H1 (cell line): ENCODE results near the gene CYP39A1. TPM values are rescaled to one million over a fixed set of nuclear protein-coding genes. Genes with fewer than 3 reads are reported as not detected.

Experiments
- CTCF ChIA-PET: fragments of 300-600 bp; sonication (Branson Sonifier 250); formaldehyde crosslinking; loops from one replicate; lab custom pipeline; 2021; ENCODE audit not compliant: partially characterized antibody; lab: Charles Lee
- POLR2A ChIA-PET: fragments of 300-600 bp; sonication (Branson Sonifier 250); formaldehyde crosslinking; loops from one replicate; lab custom pipeline; 2021; ENCODE audit warnings: inconsistent platforms; ENCODE audit not compliant: partially characterized antibody; lab: Charles Lee
- DNase-seq, 2 experiments: peaks; one replicate each; pipeline versions ENCODE4 v3.0.0 to v3.0.0-alpha.2; 2010 to 2022; ENCODE audit warnings: low spot score in 2 of 2, low read depth in 1 of 2, mixed read lengths in 1 of 2
- FAIRE-seq: peaks from 2 replicates; lab custom pipeline; 2011; peaks lifted over from hg19 to GRCh38; lab: Jason Lieb, UNC
- H2AFZ ChIP-seq: 2 replicates; pipeline ENCODE4 v1.8.1; 2012; ENCODE audit warnings: low read length, inconsistent platforms
- H2AK5ac ChIP-seq: 2 replicates; pipeline ENCODE4 v1.6.1; 2013; ENCODE audit warnings: low read depth, low read length
- H2BK120ac ChIP-seq: replicated peaks from 2 replicates; pipeline ENCODE3; 2013; ENCODE audit warnings: low read depth, low read length, inconsistent platforms
- H2BK12ac ChIP-seq: 2 replicates; pipeline ENCODE4 v1.6.1; 2013; ENCODE audit warnings: low read depth, low read length
- H2BK15ac ChIP-seq: 2 replicates; pipeline ENCODE4 v1.6.1; 2013; ENCODE audit warnings: low read length
- H2BK20ac ChIP-seq: 2 replicates; pipeline ENCODE4 v1.6.1; 2013; ENCODE audit warnings: low read length
- H2BK5ac ChIP-seq: 2 replicates; pipeline ENCODE4 v1.6.1; 2013; ENCODE audit warnings: low read depth, low read length
- H3K14ac ChIP-seq: 2 replicates; pipeline ENCODE4 v1.6.1; 2013; ENCODE audit warnings: inconsistent platforms; ENCODE audit not compliant: insufficient read length
- H3K18ac ChIP-seq: 2 replicates; pipeline ENCODE4 v1.6.1; 2013; ENCODE audit warnings: low read length; ENCODE audit errors: extremely low read depth
- H3K23ac ChIP-seq: 2 replicates; pipeline ENCODE4 v1.6.1; 2013; ENCODE audit warnings: inconsistent platforms; ENCODE audit not compliant: insufficient read length
- H3K23me2 ChIP-seq: 2 replicates; pipeline ENCODE4 v1.6.1; 2013; ENCODE audit warnings: low read depth, low read length
- H3K27ac ChIP-seq: 2 replicates; pipeline ENCODE4 v1.6.1; 2011; ENCODE audit warnings: low read depth, low read length, inconsistent platforms
- H3K27me3 ChIP-seq, 4 experiments: replicated peaks in 1 of 4; 1 replicate in 1 of 4; 2 replicates in 3 of 4; pipeline versions ENCODE4 v1.6.1 to v1.8.1; 2011 to 2013; ENCODE audit warnings: low read length in 3 of 4, mild to moderate bottlenecking in 3 of 4, inconsistent platforms in 2 of 4, mixed read lengths in 2 of 4, moderate library complexity in 1 of 4; ENCODE audit not compliant: control insufficient read depth in 3 of 4, insufficient read depth in 3 of 4; ENCODE audit errors: extremely low read depth in 1 of 4
- H3K36me3 ChIP-seq, 4 experiments: 2 replicates each; pipeline versions ENCODE4 v1.6.1 to v1.8.1; 2011 to 2013; ENCODE audit warnings: mild to moderate bottlenecking in 4 of 4, low read length in 3 of 4, moderate library complexity in 2 of 4, control low read depth in 1 of 4, inconsistent platforms in 1 of 4; ENCODE audit not compliant: insufficient read depth in 4 of 4, control insufficient read depth in 2 of 4
- H3K4ac ChIP-seq: replicated peaks from 2 replicates; pipeline ENCODE3; 2013; ENCODE audit warnings: low read length, low read depth, mixed read lengths, inconsistent platforms; ENCODE audit not compliant: insufficient read length
- H3K4me1 ChIP-seq, 4 experiments: replicated peaks in 1 of 4; 1 replicate in 1 of 4; 2 replicates in 3 of 4; pipeline versions ENCODE4 v1.6.1 to v1.8.1; 2011 to 2013; ENCODE audit warnings: low read length in 3 of 4, inconsistent platforms in 2 of 4, mixed read lengths in 1 of 4; ENCODE audit not compliant: insufficient read depth in 4 of 4, control insufficient read depth in 3 of 4
- H3K4me2 ChIP-seq, 2 experiments: 2 replicates each; pipeline versions ENCODE4 v1.6.1 to v1.8.1; 2011 to 2013; ENCODE audit warnings: low read depth in 2 of 2, low read length in 2 of 2, control low read depth in 1 of 2, inconsistent platforms in 1 of 2, mild to moderate bottlenecking in 1 of 2; ENCODE audit not compliant: insufficient read depth in 1 of 2
- H3K4me3 ChIP-seq, 4 experiments: fragments of 200-600, 300-600 bp in 1 of 4; sonication (generic), shearing (Covaris generic), sonication (Bioruptor Twin) in 1 of 4; 2 replicates each; pipeline versions ENCODE4 v1.5.1 to v1.8.1; 2011 to 2016; ENCODE audit warnings: low read length in 4 of 4, low read depth in 3 of 4, control low read depth in 2 of 4, inconsistent platforms in 2 of 4, mild to moderate bottlenecking in 2 of 4, mixed read lengths in 1 of 4, moderate library complexity in 1 of 4; ENCODE audit not compliant: insufficient read depth in 2 of 4; ENCODE audit errors: extremely low read depth in 1 of 4
- H3K56ac ChIP-seq: replicated peaks from 2 replicates; pipeline ENCODE3; 2013; ENCODE audit warnings: low read depth, mild to moderate bottlenecking, mixed read lengths, low read length, inconsistent platforms; ENCODE audit not compliant: insufficient read length
- H3K79me1 ChIP-seq: 2 replicates; pipeline ENCODE4 v1.6.1; 2013; ENCODE audit warnings: low read depth, low read length, control low read depth
- H3K79me2 ChIP-seq, 2 experiments: 2 replicates each; pipeline versions ENCODE4 v1.6.1 to v1.8.1; 2012 to 2013; ENCODE audit warnings: low read length in 2 of 2, mild to moderate bottlenecking in 2 of 2, inconsistent platforms in 1 of 2; ENCODE audit not compliant: insufficient read depth in 2 of 2, control insufficient read depth in 1 of 2
- H3K9ac ChIP-seq, 4 experiments: replicated peaks in 1 of 4; 1 replicate in 1 of 4; 2 replicates in 3 of 4; pipeline versions ENCODE4 v1.6.1 to v1.8.1; 2011 to 2013; ENCODE audit warnings: low read depth in 3 of 4, low read length in 3 of 4, control low read depth in 2 of 4, mild to moderate bottlenecking in 2 of 4, moderate library complexity in 2 of 4, inconsistent platforms in 1 of 4; ENCODE audit errors: extremely low read depth in 1 of 4
- H3K9me3 ChIP-seq, 2 experiments: 2 replicates each; pipeline versions ENCODE4 v1.6.1 to v1.8.1; 2012 to 2013; ENCODE audit warnings: mild to moderate bottlenecking in 2 of 2, moderate library complexity in 2 of 2, control low read depth in 1 of 2, inconsistent platforms in 1 of 2, low read depth in 1 of 2, low read length in 1 of 2, mixed read lengths in 1 of 2; ENCODE audit not compliant: insufficient read depth in 2 of 2
- H4K20me1 ChIP-seq, 2 experiments: replicated peaks in 1 of 2; 2 replicates each; pipeline versions ENCODE3 to v1.8.1; 2011 to 2013; ENCODE audit warnings: inconsistent platforms in 2 of 2, low read length in 2 of 2, mild to moderate bottlenecking in 1 of 2; ENCODE audit not compliant: insufficient read depth in 2 of 2, control insufficient read depth in 1 of 2
- H4K5ac ChIP-seq: 2 replicates; pipeline ENCODE4 v1.6.1; 2013; ENCODE audit warnings: low read length, low read depth, mixed read lengths, inconsistent platforms; ENCODE audit not compliant: insufficient read length
- H4K8ac ChIP-seq: 2 replicates; pipeline ENCODE4 v1.8.0; 2013; ENCODE audit warnings: mild to moderate bottlenecking, moderate library complexity, low read length, inconsistent platforms; ENCODE audit not compliant: insufficient read depth; ENCODE audit errors: extremely low read depth
- H4K91ac ChIP-seq: replicated peaks from 2 replicates; pipeline ENCODE3; 2013; ENCODE audit warnings: low read length, mixed read lengths, inconsistent platforms; ENCODE audit not compliant: insufficient read length
- BRCA1 ChIP-seq: IDR thresholded peaks from 2 replicates; pipeline ENCODE4 v1.6.1; 2012; ENCODE audit warnings: low read depth, low read length, improper control_type of control experiment
- CREB1 ChIP-seq: IDR thresholded peaks from 2 replicates; pipeline ENCODE4 v1.6.1; 2012; ENCODE audit warnings: inconsistent platforms
- EP300 ChIP-seq, 2 experiments: IDR thresholded peaks; 1 replicate in 1 of 2; 2 replicates in 1 of 2; pipeline ENCODE4 v1.6.1; 2011 to 2012; ENCODE audit warnings: low read depth in 2 of 2, low read length in 2 of 2, mild to moderate bottlenecking in 2 of 2, borderline replicate concordance in 1 of 2, inconsistent platforms in 1 of 2, moderate library complexity in 1 of 2
- GABPA ChIP-seq: IDR thresholded peaks from 2 replicates; pipeline ENCODE4 v1.6.1; 2011; ENCODE audit warnings: mild to moderate bottlenecking, low read length, moderate library complexity, borderline replicate concordance; ENCODE audit not compliant: insufficient read depth
- JUN ChIP-seq: IDR thresholded peaks from 2 replicates; pipeline ENCODE4 v1.6.1; 2011; ENCODE audit warnings: low read depth, mild to moderate bottlenecking, improper control_type of control experiment, low read length
- NANOG ChIP-seq: IDR thresholded peaks from 2 replicates; pipeline ENCODE4 v1.6.1; 2011; ENCODE audit warnings: low read length, low read depth, mild to moderate bottlenecking, inconsistent platforms; ENCODE audit not compliant: insufficient read depth, poor library complexity, severe bottlenecking
- NRF1 ChIP-seq: IDR thresholded peaks from 2 replicates; pipeline ENCODE4 v1.6.1; 2011; ENCODE audit warnings: mild to moderate bottlenecking, low read depth, low read length, improper control_type of control experiment
- POLR2A ChIP-seq, 2 experiments: IDR thresholded peaks; 1 replicate in 1 of 2; 2 replicates in 1 of 2; pipeline ENCODE4 v1.6.1; 2011; ENCODE audit warnings: low read depth in 2 of 2, low read length in 2 of 2, mild to moderate bottlenecking in 2 of 2; ENCODE audit errors: control extremely low read depth in 1 of 2
- RXRA ChIP-seq: IDR thresholded peaks from 2 replicates; pipeline ENCODE4 v1.6.1; 2011; ENCODE audit warnings: low read depth, mild to moderate bottlenecking, low read length, moderate library complexity; ENCODE audit not compliant: insufficient read depth
- SIN3A ChIP-seq, 2 experiments: IDR thresholded peaks in 1 of 2; conservative IDR thresholded peaks in 1 of 2; 2 replicates each; pipeline ENCODE4 v1.6.1; 2011 to 2012; ENCODE audit warnings: low read length in 2 of 2, improper control_type of control experiment in 1 of 2, low read depth in 1 of 2, mild to moderate bottlenecking in 1 of 2
- SIRT6 ChIP-seq: IDR thresholded peaks from one replicate; pipeline ENCODE4 v1.7.1; 2012; ENCODE audit warnings: low read length, inconsistent platforms
- SIX5 ChIP-seq: IDR thresholded peaks from 2 replicates; pipeline ENCODE4 v1.6.1; 2011; ENCODE audit warnings: mild to moderate bottlenecking, low read depth, low read length
- SP1 ChIP-seq: IDR thresholded peaks from 2 replicates; pipeline ENCODE4 v1.6.1; 2011; ENCODE audit warnings: low read depth, low read length
- TAF1 ChIP-seq: IDR thresholded peaks from 2 replicates; pipeline ENCODE4 v1.6.1; 2011; ENCODE audit warnings: mild to moderate bottlenecking, low read depth, low read length
- TCF12 ChIP-seq: IDR thresholded peaks from 2 replicates; pipeline ENCODE4 v1.6.1; 2011; ENCODE audit warnings: low read depth, mild to moderate bottlenecking, low read length
- WGBS, 2 experiments: shearing (Covaris generic) in 1 of 2; methylation state at CpG; one replicate each; pipeline versions ENCODE4 v1.1.6 to v1.1.7; 2013 to 2015; ENCODE audit warnings: low lambda C conversion rate in 2 of 2, mixed read lengths in 2 of 2, inconsistent platforms in 1 of 2, low coverage in 1 of 2, missing lambda C conversion rate in 1 of 2; ENCODE audit not compliant: insufficient replicate concordance in 2 of 2, insufficient coverage in 1 of 2, insufficient read length in 1 of 2; ENCODE audit errors: extremely low coverage in 1 of 2, missing lambda C conversion rate in 1 of 2; 5-methylcytosine and 5-hydroxymethylcytosine counted together
- polyA plus RNA-seq, 7 experiments: library from polyadenylated mRNA; depleted of rRNA in 3 of 7; stranded (reverse) in 5 of 7; unstranded in 2 of 7; fragments of >200 nt in 5 of 7; fragments of 200-250 nt in 2 of 7; gene quantifications; 1 replicate in 5 of 7; 2 replicates in 1 of 7; 4 replicates in 1 of 7; pipeline versions ENCODE4 v1.2.1 to v1.2.3, GENCODE V29; 2011 to 2013; ENCODE audit warnings: missing spikeins in 2 of 7, mixed read lengths in 2 of 7
- total RNA-seq: library from RNA; stranded (reverse); fragmentation: NEBNext Ultra II Directional; extraction: Animal tissue kit (Norgen Biotek cat#: 25700); gene quantifications from 2 replicates; pipeline ENCODE4 v1.2.1, GENCODE V29; 2021

CYP39A1 gene
- total and polyA plus RNA-seq, 2 of the 8 experiments (the other 6 are each of a cell fraction or from before 2014, with no cell fraction given) = 0.71 to 2.4 TPM

DNA sequence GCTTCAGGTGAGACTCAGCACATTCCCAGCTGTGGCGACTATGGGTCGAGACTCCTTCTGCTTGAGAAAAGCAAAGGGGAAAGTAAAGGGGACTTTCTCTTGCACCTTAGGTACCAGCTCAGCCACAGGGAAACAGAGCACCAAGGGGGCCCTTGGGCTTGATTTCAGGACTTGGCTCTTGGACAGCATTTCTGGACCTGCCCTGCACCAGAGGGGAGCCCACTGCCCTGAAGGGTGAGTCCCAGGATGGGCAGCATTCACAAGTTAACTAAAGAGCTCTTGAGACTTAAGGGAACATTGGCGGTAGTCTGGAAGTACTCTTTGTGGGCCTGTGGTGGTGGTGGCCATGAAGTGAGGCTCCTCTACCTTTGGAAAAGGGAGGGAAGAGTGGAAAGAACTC is 111.1 kb downstream of the CYP39A1 start:
- H4K91ac ChIP-seq = no peak overlapping the region
- no peak overlapping the region for H2BK15ac ChIP-seq
- no peaks in the 10 kb centered on the region for H3K79me2 ChIP-seq
- no peaks in the 10 kb centered on the region for H3K79me1 ChIP-seq
- H3K4me2 ChIP-seq = no peak overlapping the region
- no peak overlapping the region for H2BK20ac ChIP-seq
- H3K23ac ChIP-seq = no peak overlapping the region
- H3K27me3 ChIP-seq = no peaks in the 10 kb centered on the region
- H3K36me3 ChIP-seq = no peaks in the 10 kb centered on the region
- DNase-seq = no peak
- H2BK120ac ChIP-seq = no peak overlapping the region
- 0 out of 4 replicates have a peak, but pooled peaks cover 0 to 2% of the 10 kb centered on the region in 2 experiments for H3K9me3 ChIP-seq
- TF ChIP-seq SP1 (no peak), SIX5 (no peak), SIRT6 (no peak), NANOG (no peak), TAF1 (no peak), NRF1 (no peak), SIN3A (conservative IDR thresholded peaks at IDR 0.05 in 1 of 2, IDR thresholded peaks at IDR 0.05 in 1 of 2; ENCODE audit: low read depth in 1 of 2, low read length in 2 of 2) (no peak), CREB1 (no peak), JUN (no peak), TCF12 (no peak), GABPA (no peak), EP300 (IDR thresholded peaks at IDR 0.05; ENCODE audit: borderline replicate concordance in 1 of 2, low read depth in 2 of 2, low read length in 2 of 2) (no peak), BRCA1 (no peak), RXRA (no peak), POLR2A (IDR thresholded peaks at IDR 0.05; ENCODE audit: control extremely low read depth in 1 of 2, low read depth in 2 of 2, low read length in 2 of 2) (no peak)
- no peak overlapping the region for H3K14ac ChIP-seq
- no peak overlapping the region for H3K4me3 ChIP-seq
- no peak overlapping the region for H2BK12ac ChIP-seq
- no peak overlapping the region for H4K5ac ChIP-seq
- H2AK5ac ChIP-seq = no peak overlapping the region
- POLR2A ChIA-PET = no interaction called here
- H3K9ac ChIP-seq = no peak overlapping the region
- peaks cover 0 to 4% (median 2%) of the 10 kb centered on the region in 4 experiments; a peak in 2 of 7 replicates for H3K4me1 ChIP-seq
- 89% methylated on average over 3 of the region's 3 CpGs; no CpG with 5 or more reads in 1 of the 2 experiments for WGBS, 2 experiments
- H4K20me1 ChIP-seq = no peaks in the 10 kb centered on the region
- no peak overlapping the region for H3K56ac ChIP-seq
- H3K18ac ChIP-seq = no peak overlapping the region
- H3K27ac ChIP-seq = no peak overlapping the region
- CTCF ChIA-PET = interaction anchor here (0.6 to 1.2 kb wide), 3 partner anchors 13 to 180 kb away, joined by 3 to 5 read pairs (median 3); no protein-coding TSS in a partner anchor
- H4K8ac ChIP-seq = no peak overlapping the region
- H2BK5ac ChIP-seq = no peak overlapping the region
- H3K23me2 ChIP-seq = no peaks in the 10 kb centered on the region
- H3K4ac ChIP-seq = no peak overlapping the region
- FAIRE-seq = no peak
- no peak overlapping the region for H2AFZ ChIP-seq
